NK-92 (cell line): Measurements from ENCODE around the gene NFATC2IP.
A peak's percentile ranks its signal among the peaks of the same experiment; 100 is the strongest.
"Not testable (repeated sequence)": the region's sequence is repeated elsewhere in the genome, so short reads cannot be mapped to it uniquely, and the experiment has no call there.

Experiments used
- DNase-seq: peaks from one replicate; lab custom pipeline; 2025; ENCODE audit not compliant: unreplicated experiment; lab: John Stamatoyannopoulos, UW

The NFATC2IP gene

DNA sequence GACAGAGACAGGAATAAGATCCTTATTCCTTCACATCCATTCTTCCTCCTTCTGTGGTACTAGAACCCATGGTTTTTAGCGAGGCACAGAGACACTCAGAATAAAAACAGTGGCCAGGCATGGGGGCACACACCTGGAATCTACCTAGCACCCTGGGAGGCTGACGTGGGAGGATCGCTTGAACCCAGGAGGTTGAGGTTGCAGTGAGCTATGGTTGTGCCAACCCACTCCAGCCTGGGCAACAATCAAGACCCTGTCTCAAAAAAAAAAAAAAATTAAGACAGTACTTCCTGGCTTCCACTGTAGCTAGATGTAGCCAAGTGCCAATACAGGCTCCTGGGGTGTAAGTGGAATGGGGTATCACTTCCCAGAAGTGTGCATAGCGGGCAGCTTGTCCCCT lies 16.4 kb downstream of the NFATC2IP start:
- DNase-seq = no peak

DNA sequence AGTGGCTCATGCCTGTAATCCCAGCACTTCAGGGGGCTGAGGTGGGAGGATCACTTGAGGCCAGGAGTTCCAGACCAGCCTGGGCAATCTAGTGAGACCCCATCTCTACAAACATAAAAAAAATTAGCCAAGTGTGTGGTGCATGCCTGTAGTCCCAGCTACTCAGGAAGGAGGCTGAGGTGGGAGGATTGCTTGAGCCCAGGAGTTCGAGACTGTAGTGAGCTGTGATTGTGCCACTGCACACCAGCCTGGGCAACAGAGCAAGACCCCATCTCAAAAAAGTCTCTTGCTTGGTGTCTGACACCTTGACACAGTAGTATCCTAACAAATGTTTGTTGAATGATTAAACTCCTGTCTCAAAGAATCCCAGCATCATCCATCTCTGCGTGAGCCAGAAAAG lies 19.0 kb downstream of the NFATC2IP start:
- not testable (repeated sequence) for DNase-seq

DNA sequence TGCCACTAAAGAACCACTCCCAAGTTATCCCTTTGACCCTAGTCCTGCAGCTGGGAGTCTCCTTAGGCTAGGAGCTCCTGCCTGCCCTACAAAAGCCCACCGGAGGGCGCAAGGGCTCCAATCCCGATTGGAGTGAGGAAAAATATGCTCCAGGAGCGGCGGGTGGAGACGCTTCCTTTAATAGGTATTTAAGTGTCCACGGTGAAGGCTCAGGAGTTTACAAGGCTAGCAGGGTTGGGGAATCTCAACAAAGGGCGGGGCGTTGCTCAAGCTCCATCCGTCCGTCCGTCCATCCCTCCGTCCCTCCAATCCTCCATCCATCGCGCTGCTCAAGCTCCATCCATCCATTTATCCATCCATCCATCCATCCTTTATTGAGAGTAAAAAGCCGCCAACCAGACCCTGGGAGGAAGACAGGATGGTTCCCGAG lies 23.3 kb downstream of the NFATC2IP start:
- DNase-seq = no peak

DNA sequence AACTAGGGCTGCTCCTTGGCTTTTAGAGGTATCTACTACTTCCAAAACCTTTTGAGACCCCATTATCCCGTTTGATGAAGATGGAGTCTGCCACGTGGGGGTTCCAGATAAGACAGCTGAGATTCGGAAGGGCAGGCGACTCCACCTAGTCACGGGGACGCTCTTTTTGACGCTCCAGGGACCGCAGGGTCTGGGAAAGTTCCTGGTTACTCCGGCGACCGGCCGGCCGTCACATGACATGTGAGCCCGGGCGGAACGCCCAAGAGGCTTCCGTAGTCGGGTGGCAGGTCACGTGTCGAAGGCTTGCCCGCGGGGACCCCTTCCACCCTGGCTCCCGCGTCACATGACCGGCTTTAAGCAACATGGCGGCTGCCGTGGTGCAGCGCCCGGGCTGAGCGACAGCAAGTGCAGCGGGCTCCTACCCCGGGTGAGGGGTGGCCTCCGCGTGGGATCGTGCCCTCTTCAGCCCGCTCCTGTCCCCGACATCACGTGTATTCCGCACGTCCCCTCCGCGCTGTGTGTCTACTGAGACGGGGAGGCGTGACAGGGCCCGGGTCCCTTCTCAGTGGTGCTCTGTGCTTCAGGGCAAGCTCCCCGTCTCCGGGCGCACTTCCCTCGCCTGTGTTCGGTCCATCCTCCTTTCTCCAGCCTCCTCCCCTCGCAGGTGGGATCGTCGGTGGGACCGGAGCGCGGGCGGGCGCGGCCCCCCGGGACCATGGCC lies 23.9 kb downstream of the NFATC2IP start, which contains the start of gene SPNS1:
Gene SPNS1 (plus strand): TSS at position 342 of the 721 bp plus-strand sequence. CDS start 374 bp downstream, at position 716.
- peak; percentile 23 for DNase-seq

DNA sequence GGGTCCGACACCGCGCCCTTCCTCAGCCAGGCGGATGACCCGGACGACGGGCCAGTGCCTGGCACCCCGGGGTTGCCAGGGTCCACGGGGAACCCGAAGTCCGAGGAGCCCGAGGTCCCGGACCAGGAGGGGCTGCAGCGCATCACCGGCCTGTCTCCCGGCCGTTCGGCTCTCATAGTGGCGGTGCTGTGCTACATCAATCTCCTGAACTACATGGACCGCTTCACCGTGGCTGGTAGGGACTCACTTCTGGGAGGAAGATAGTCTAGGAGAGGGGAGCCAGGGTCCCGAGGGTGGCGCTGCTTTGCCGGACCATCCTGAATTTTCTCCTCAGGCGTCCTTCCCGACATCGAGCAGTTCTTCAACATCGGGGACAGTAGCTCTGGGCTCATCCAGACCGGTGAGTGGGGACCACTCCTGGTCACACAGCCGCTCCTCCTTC lies 24.4 kb downstream of the NFATC2IP start:
- no peak for DNase-seq

DNA sequence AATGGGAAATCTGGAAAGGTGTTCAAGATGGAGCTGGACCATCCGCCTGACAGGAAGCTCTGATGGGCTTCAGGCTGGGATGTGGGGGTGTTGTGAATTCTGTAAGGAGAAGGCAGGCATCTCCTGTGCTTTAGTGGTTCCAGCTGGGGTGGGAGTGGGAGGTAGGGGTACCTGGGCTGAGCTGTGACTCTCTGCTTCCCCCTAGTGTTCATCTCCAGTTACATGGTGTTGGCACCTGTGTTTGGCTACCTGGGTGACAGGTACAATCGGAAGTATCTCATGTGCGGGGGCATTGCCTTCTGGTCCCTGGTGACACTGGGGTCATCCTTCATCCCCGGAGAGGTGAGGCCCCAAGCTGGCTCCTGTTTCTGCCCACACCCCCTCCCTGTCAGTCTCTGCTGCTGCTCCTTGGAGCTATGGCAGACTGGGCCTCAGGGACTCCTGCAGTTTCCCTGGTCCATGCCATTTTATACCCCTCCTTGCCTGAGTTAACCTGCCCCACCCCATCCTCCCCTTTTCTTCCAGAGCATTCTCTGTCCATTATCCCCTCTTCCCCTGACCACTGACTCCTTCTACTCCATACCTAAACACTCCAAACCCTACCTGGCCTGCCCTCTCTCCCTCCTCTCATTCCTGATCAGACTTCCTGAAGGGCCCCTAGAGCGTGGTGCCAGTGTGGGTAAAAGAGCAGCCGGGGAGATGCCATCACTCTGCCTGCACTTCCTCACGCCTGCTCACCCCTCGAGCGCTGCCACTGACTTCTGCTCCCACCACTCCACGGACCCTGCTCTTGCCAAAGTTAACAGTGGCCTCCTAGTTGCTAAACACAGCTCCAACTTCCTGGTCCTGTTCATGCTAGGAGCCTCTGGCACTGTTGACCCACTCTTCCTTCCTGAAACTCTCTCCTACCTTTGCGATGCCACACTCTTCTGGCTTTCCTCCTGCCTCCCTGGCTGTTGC lies 27.2 kb downstream of the NFATC2IP start:
- DNase-seq = no peak

DNA sequence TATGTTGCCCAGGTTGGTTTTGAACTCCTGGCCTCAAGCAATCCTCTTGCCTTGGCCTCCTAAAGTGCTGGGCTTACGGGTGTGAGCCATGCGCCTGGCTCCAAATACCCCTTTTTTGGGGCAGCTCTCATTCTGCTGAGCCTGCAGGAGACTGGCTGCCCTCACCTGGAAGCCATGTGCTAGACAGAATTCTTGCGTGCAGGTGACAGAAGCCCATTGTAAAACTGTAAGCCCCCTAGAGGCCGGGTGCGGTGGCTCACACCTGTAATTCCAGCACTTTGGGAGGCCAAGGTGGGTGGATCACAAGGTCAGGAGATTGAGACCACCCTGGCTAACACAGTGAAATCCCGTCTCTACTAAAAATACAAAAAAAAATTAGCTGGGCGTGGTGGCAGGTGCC lies 29.6 kb downstream of the NFATC2IP start:
- not testable (repeated sequence) for DNase-seq

DNA sequence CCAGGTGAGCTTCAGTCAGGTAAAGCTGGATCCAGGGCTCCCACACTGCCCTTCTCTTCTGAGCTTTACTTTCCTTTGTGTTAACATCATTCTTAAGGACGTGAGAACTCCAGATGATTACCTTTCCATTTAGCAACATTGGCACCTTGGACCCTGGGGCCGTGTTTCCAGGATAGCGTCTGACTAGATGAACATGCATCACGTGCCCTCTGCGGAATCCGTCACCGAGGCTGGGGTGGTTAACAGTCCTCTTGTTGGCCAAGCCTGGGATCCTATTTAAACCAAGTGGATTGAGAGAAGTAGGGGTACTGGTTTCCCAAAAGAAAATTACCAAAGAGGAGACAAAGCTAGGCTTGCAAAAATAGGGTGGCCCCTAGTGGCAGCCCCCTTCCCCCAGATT lies 30.2 kb downstream of the NFATC2IP start:
- no peak for DNase-seq

DNA sequence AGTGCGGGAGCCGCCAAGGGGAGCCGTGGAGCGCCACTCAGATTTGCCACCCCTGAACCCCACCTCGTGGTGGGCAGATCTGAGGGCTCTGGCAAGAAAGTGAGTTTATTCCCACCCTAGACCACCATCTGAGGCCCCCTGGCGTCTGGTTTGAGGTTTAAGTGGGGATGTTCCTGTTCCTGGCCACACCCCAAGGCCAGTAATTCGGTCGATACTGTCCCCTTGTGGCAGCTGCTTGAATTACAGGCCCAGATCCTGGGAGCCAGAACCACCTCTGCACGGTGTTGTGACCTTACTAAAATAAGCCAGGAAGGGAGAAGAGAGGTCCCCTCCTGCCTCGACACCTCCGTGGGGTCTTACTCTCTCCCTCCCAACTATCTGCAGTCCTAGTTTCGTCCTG lies 30.8 kb downstream of the NFATC2IP start:
- DNase-seq = no peak

DNA sequence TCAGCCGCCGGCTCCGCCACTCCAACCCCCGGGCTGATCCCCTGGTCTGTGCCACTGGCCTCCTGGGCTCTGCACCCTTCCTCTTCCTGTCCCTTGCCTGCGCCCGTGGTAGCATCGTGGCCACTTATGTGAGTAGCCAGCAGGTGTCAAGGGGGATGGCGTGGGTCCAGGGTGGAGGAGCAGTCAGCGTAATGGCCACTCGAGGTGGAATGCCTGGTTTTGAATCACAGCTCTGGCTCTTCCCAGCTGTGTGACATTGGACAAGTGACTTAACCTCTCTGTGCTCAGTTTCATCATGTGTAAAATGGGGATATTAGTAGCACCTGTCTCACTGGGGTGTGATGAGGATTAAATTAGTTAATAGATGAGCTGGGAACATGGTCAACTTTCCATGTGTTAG lies 31.7 kb downstream of the NFATC2IP start:
- no peak for DNase-seq

DNA sequence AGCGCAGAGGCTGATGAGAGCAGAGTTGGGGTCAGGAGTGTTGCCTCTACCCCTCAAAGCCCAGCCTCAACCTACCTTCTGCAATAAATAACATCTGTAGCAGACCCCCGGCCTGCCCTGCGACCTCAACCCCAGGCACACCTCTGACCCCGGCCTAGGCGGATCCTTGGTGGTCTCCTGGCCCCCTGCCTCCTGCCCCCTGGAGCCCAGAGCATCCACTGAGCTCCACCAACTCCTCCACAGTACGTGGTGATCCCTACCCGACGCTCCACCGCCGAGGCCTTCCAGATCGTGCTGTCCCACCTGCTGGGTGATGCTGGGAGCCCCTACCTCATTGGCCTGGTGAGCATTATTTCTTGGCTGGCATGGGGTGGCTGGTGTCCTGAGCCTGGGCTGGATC lies 32.2 kb downstream of the NFATC2IP start:
- no peak for DNase-seq

DNA sequence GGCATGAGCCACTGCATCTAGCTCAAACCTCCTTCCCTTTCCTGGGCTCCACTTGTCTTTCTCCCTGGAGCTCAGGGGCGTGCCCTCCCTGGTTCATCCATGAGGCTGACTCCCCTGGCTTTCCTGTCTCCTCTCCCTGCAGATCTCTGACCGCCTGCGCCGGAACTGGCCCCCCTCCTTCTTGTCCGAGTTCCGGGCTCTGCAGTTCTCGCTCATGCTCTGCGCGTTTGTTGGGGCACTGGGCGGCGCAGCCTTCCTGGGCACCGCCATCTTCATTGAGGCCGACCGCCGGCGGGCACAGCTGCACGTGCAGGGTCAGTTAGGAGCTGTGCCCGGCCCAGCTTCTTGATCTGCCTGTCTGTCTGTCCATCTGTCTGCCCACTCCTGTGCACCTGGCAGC lies 32.9 kb downstream of the NFATC2IP start:
- DNase-seq = no peak

DNA sequence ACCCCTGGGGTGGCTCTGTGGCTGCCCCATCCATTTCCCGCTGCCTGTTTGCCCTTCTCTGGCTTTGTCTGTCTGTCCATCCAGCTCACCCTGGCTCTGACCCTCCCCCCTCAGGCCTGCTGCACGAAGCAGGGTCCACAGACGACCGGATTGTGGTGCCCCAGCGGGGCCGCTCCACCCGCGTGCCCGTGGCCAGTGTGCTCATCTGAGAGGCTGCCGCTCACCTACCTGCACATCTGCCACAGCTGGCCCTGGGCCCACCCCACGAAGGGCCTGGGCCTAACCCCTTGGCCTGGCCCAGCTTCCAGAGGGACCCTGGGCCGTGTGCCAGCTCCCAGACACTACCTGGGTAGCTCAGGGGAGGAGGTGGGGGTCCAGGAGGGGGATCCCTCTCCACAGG lies 33.4 kb downstream of the NFATC2IP start:
- no peak for DNase-seq

DNA sequence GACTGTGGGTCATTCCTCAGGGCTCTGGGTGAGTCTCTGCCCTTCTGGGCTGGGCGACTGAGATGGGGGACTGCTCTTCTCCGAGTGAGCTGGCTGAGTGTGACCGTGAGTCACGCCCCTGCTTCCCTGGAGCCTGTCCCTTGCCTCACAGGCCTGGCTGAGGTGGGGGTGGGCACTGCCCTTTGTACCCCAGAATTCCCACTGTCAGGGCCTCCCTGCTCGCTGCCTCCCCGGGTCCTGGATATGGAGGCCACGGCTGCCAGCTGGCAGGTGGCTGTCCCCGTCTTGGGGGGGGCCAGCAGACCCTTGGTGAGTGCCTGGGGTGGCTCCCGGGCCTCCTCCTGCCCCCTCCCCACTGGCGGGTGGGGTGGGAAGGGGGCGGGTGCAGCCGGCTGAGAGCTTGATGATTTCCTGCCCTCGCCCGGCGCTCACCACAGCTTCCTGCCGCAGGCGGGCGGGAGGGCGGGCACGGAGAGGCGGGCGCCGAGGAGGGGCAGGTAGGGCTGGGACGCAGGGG lies 33.9 kb downstream of the NFATC2IP start, which contains the start of gene LAT:
Gene LAT (plus strand): TSS at position 434 of the 517 bp plus-strand sequence. CDS start 366 bp downstream, outside the sequence.
- DNase-seq = no peak

DNA sequence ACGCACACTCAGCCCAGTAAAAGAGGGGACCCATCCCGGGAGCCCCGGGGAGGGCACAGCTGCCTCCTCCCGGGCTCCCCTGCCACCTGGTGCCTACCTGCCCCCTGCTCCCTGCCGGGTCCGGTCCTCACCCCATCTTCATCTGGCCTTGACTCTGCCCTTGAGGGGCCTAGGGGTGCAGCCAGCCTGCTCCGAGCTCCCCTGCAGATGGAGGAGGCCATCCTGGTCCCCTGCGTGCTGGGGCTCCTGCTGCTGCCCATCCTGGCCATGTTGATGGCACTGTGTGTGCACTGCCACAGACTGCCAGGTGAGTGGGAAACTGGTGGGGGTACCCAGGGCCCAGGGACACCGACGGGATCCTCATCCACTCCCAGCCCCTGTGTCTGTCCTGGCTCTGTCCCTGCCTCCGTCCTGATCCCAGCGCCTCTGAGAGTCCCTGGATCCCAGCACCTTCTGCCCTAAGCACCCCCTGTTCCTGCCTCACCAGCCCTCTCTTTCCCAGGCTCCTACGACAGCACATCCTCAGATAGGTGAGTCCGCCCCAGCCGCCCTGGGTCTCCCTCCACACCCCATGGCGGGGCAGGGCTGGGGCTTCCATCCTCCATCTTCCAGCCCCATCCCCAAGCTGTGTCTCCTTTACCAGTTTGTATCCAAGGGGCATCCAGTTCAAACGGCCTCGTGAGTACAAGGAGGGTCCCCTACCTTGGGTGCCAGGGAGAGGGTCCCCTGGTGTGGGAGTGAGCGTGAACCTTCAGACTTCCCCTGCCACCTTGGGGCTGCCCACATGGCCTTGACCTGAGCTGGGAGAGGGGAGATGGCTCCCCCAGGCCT lies 34.7 kb downstream of the NFATC2IP start:
- no peak for DNase-seq

DNA sequence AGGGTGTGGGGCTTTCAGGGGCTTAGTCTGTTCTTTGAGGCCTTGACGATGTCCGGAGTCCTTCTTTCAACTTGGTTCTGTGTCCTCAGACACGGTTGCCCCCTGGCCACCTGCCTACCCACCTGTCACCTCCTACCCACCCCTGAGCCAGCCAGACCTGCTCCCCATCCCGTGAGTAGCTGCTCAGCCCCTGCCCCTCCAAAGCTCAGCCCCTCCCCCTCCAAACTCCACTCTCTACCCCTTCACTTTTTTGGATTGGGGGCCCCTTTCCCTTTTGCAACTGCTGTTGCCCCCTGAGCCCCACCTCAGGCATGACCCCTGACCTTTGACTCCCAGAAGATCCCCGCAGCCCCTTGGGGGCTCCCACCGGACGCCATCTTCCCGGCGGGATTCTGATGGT lies 35.3 kb downstream of the NFATC2IP start:
- DNase-seq = no peak

DNA sequence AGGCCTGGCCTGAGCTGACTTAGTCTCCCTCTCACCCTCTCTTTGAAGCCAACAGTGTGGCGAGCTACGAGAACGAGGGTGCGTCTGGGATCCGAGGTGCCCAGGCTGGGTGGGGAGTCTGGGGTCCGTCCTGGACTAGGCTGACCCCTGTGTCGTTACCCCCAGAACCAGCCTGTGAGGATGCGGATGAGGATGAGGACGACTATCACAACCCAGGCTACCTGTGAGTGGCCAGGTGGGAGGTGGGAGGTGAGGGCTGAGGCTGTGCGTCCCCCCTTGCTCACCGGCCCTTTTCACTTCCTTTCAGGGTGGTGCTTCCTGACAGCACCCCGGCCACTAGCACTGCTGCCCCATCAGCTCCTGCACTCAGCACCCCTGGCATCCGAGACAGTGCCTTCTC lies 35.8 kb downstream of the NFATC2IP start:
- DNase-seq = no peak

DNA sequence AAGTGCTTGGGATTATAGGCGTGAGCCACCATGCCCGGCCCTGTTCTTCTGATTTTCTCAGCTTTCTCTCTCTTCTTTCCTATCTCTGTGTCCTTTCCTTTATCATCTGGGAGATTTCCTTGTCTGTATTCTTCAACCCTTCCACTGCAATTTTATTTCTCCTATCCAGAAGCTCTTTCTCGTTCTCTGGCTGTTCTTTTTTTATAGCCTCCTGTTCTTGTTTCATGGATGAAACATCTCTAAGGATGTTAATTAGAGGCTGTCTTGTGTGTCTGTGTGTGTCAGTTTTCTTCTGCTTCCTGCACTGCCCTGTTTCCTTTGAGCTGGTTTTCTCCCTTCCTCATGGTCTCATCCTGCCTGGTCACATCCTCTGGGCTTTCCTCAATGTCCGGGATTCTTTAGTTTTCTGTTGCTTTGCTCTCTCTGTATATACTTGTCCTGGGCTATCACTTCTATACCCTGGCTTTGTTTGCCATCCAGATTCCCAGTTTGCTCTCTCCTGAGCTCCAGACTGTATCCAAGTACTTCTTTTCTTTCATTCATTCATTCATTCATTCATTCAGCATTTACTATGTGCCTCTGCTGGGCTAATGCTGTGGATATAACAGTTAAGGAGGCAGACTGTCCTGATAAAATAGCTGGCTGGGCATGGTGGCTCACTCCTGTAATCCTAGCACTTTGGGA lies 36.6 kb downstream of the NFATC2IP start:
- no peak for DNase-seq

DNA sequence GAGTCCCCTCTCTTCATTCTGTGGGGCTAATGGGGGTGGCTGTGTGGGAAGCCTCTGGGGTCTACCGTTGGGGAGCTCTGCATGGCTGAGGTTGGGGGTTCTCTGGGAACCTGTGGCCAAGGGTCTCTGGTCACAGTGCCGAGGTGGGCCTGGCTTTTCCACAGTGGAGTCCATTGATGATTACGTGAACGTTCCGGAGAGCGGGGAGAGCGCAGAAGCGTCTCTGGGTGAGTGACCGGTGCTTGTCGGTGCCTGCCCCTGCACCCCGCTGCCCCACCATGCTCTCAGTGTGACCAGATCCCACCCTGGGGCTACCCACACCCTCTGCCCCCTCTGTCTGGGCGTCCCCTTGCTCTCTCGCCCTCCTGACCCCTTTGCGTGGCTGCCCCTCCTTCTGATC lies 38.6 kb downstream of the NFATC2IP start:
- DNase-seq = no peak

DNA sequence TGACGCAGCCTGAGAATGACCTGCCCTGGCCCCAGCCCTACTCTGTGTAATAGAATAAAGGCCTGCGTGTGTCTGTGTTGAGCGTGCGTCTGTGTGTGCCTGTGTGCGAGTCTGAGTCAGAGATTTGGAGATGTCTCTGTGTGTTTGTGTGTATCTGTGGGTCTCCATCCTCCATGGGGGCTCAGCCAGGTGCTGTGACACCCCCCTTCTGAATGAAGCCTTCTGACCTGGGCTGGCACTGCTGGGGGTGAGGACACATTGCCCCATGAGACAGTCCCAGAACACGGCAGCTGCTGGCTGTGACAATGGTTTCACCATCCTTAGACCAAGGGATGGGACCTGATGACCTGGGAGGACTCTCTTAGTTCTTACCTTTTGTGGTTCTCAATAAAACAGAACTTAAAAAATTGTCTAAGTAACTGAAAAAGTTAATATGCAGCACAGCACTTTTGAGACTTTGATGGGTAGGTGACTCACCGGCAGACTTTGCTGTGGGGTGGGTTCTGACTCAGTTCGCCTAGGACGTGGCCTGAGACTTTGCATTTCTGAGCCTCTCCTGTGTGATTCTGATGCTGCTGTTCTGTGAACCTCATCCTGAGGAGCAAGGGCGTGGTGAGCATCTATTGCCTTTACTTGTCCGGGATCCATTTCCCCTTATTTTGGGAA lies 39.8 kb downstream of the NFATC2IP start:
- DNase-seq = no peak
